ENCODE results near the gene ZNF580.

Gene ZNF580

DNA sequence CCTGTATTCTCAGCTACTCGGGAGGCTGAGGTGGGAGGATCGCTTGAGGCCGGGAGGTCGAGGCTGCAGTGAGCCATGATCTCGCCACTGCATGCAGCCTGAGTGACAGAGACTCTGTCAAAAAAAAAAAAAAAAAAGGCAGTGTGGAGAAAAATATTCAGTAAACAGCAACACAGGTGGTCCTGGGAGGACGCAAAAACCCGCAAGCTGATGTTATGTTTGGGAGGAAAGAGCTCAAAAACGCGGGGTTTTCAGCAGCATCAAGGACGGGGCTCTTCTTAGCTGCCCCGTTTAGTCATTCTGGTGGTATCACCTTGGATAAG is 15.8 kb upstream of the ZNF580 start:
- no peak for DNase-seq

DNA sequence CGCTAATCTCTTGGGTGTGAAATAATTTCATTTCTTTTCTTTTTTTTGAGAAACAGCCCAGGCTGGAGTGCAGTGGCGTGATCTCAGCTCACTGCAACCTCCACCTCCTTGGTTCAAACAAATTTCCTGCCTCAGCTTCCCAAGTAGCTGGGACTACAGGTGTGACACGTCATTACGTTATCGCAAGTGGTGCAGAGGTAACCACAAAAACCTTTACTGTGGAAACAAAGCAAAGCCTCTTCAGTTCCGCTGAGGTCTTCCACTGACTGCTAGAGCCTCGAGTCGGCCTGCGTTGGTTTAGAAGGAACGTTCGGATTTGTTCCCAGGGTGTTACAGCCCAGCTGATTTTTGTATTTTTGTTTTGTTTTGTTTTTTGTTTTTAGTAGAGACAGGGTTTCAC is 14.5 kb upstream of the ZNF580 start:
- DNase-seq: peak in 1 of 2 experiments; percentile 66

DNA sequence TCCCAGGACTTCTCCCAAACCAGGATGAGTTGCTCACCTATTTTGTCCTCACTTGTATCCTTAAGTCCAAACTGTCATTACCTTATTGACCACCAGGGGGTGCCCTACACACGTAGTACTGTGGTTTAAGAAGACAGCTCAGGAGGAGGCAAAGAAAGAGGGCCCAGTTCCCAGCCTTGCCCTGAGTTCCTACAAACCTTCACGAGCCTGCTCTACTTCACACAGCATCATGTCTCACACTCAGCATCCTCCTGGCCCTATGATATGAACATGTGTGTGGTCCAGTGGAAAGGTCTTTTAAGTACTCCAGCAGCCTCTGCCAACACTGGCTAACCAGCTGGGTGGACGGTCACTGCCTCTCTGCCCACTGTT is 8.4 kb upstream of the ZNF580 start:
- DNase-seq: peak; percentile 70 to 80

DNA sequence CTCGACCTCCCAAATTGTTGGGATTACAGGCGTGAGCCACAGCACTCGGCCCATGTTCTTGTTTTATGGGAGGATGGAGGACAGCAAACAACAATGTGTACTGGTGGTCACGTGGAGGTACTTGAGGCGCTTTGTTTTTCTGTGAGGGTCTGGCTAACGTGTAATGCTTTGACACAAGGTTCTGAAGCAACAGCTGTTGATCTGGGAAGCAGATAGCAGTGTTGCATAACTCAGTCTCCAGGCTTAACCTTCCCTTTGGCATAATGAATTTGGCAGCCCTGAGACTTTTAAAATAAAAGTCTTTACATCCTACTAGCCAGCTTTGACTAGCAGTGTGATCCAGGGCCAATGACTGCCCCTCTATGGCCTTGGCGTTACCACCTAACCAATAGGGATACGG is 6.9 kb upstream of the ZNF580 start:
- DNase-seq: no peak

GRCh38 chr19:55635334-55635717 is 5.5 kb upstream of the ZNF580 start:
- DNase-seq: no peak

DNA sequence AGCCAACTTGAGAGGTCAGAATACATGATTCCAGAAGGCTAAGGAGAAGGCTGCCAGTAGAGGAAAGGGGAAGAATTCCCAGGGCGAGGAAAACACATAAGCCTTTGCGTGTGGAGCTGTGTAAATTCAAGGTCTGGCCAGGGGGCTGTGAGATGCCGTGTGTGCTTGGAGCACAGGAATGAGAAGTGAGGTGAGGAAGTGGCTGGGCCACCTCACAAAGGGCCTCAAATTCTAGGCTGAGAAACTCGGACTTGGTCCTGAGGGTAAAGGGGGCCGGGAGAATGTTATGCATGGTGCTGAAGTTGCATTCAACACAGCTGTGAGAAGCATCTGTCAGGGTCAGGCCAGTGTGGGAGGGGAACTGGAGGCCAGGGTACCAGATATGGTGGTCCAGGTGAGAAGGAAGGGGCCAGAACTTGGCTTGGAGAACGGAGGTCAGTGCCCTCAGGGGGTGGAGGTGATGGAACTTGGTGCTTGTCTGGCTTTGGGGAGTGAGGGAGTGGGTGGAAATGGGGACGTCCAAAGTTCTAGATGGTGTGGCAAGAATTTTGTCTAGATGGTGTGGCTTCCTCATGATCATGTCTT is 4.9 kb upstream of the ZNF580 start:
- DNase-seq: no peak

DNA sequence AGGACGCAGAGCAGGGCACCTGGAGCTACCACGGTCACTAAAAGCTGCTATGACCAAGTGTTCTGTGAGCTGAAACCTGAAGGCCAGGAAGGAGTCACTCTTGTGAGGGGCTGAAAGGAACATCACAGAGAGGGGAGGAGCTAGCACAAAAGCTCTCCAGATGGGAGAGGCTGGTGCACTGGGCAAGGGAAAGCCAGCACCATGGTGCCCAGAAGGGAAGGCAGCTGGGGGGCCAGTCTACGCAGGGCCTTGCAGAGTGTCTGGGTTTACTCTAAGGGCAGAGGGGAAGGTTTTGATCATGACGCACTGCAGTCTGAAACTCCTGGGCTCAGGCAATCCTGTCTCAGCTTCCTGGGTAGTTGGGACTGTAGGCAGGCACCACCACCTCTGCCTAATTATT is 4.1 kb upstream of the ZNF580 start:
- DNase-seq: no peak

DNA sequence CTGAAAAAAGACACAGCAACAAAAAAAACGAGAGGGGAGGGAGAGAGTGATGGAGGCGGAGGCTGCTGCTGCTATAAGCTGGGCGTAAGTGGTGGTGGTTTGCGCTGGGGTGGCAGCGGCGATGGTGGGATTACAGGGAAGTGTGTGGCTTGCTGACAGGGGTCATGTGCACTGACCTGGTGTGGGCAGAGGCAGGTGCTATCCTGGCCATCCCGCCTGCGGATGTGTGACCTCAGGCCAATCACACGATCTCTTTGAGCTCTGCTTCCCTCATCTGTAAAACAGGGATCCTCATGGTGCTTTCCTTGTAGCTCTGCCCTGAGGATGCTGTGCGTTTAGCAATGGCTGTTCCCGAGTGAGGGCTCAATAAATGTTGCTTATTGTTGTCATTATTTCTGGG is 3.3 kb upstream of the ZNF580 start:
- DNase-seq: no peak

DNA sequence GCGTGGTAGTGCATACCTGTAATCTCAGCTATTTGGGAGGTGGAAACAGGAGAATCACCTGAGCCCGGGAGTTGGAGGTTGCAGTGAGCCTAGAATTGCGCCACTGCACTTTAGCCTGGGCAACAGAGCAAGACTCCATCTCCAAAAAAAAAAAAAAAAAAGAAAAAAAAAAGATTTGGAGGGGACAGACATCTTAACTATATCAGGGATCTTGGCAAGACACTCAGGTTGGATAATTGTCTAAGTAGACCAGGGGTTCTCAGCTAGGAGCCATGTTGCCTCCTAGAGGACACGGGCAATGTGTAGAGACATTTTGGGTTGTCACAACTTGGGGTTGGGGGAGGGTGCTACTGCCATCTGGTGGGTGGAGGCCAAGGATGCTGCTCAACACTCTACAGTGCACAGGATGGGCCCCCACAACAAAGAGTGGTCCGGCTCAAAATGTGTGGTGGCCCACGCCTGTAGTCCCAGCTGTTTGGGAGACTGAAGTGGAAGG is 1.9 kb upstream of the ZNF580 start:
- peak in 1 of 2 experiments; percentile 60 for DNase-seq

GRCh38 chr19:55640043-55640576 is 692 bp upstream of the ZNF580 start:
- peak; percentile 63 to 77 for DNase-seq

GRCh38 chr19:55641426-55642152 is 787 bp downstream of the ZNF580 start:
- DNase-seq: no peak

DNA sequence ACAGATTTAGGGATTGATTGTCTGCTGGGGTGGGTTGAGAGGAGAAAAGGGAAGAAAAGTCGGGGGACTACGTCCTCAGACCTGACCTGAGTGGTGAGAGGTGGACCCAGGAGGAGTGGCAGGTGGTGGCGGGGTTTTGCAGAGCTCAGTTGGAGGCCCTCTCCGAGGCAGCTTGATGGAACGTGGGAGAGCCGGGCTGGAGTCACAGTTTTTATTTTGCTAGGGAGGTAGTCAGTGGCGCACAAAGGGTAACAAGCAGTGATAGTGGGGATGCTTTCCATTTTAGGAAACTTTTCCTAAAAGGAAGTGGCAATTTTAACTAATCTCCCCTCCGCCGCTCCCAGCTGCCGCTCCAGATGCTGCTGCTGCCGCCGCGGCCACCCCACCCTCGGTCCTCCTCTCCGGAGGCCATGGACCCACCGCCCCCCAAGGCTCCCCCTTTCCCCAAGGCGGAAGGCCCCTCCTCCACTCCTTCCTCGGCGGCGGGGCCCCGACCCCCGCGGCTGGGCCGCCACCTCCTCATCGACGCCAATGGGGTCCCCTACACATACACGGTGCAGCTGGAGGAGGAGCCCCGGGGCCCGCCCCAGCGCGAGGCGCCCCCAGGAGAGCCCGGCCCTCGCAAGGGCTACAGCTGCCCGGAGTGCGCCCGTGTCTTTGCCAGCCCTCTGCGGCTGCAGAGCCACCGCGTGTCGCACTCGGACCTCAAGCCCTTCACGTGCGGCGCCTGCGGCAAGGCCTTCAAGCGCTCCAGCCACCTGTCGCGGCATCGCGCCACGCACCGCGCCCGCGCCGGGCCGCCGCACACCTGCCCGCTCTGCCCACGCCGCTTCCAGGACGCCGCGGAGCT is 1.6 kb downstream of the ZNF580 start:
- DNase-seq: peak; percentile 23 to 45

- DNase-seq: peak; percentile 77 to 79
Observed at GRCh38 chr19:55643003-55643886, 2.4 kb downstream of the ZNF580 start, which contains the start of gene ZNF581. TSS of gene ZNF581 (plus strand) at chr19:55643649. CDS start at chr19:55644572, 923 bp downstream.

- no peak for DNase-seq
Observed at GRCh38 chr19:55643887-55644176, 3.0 kb downstream of the ZNF580 start.

DNA sequence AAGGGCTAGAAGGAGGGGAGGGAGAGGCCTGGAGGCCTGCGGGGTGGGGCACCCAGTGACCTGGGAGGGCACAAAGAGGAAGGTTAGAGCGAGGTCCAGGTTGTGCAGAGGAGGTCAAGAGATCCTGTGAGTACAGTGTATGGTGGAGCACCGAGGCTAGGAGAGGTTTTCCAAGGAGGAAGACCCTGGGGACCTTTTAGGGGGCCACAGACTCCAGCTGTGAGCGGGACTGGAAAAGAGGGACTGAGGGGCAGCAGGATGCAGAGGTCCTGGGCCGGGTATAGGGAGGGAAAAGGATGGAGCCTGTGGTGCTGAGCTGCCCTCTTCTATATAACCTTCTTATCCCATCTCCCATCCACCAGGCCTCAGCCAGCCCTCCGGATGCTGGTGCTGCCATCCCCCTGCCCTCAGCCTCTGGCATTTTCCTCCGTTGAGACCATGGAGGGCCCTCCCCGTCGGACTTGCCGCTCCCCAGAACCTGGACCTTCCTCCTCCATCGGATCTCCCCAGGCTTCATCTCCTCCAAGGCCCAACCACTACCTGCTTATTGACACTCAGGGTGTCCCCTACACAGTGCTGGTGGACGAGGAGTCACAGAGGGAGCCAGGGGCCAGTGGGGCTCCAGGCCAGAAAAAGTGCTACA is 3.5 kb downstream of the ZNF580 start:
- no peak for DNase-seq

DNA sequence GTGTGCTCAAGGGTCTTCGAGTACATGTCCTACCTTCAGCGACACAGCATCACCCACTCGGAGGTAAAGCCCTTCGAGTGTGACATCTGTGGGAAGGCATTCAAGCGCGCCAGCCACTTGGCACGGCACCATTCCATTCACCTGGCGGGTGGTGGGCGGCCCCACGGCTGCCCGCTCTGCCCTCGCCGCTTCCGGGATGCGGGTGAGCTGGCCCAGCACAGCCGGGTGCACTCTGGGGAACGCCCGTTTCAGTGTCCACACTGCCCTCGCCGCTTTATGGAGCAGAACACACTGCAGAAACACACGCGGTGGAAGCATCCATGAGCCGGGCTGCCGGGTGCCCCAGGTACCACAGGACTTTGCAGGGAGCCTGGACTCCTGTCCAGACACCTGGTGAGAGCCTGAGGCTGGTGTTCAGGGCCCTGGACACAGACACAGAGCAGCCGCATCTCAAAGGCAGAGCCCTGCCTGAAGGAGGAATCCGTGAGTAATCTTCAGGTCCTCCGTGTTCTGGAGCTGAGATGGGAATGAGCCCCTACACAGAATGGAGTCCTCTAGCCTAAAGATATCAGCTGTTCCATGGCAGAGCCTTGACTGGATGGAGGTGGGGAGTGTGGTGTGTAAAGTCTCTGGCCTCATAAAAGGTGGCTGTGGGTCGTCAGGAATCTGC is 4.2 kb downstream of the ZNF580 start:
- no peak for DNase-seq

GRCh38 chr19:55645512-55645881 is 4.7 kb downstream of the ZNF580 start:
- no peak for DNase-seq

DNA sequence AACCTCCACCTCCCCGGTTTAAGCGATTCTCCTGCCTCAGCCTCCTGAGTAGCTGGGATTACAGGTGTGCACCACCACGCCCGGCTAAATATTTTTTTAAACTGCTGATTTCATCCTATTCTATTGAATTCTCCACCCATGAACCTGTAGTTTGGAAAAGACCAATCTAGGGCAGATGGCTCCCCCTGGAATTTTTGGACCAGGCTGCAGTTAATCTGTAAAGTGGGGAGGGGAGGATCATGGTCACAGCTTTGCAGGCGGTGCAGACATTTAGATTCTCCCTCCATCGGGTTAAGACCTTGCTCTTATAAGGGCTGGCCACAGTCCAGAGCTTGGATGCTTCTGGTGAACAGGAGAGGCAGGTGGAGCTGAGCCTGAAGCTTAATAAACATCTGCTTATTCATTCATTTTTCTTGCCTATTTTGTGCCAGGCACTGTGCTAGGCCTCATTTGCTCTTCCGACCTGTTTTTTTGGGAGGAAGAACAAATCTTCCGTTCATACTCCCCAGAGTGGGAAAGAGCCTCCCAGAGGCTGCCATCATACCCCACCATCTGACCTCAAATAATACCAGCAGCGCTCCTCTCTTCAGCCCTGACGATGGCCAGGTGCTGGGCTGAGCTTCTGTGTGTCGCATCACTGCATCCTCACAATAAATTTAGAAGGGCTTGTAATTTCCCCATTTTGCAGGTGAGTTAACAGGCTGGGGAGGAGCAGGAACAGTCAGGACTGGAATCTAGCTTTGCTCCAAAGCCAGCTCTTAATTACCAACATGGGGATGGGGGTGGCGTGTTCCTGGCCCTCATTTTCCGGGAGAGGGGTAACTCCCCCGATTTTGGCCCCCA is 6.3 kb downstream of the ZNF580 start:
- DNase-seq: no peak

- DNase-seq: peak; percentile 59 to 64
Observed at GRCh38 chr19:55647732-55648584, 7.2 kb downstream of the ZNF580 start, which contains the start of gene CCDC106. TSS of gene CCDC106 (plus strand) at chr19:55648212. CDS start at chr19:55649047, 835 bp downstream.
